Small intestine (tissue), 7 donors: ENCODE data around the gene OAS1. TPM values are rescaled to one million over a fixed set of nuclear protein-coding genes. Genes with fewer than 3 reads are reported as not detected.

ENCODE experiments used
- DNase-seq, 2 donors: peaks; one replicate each; pipeline versions ENCODE4 v3.0.0 to v3.0.0-alpha.2; 2013
- FAIRE-seq: peaks from 2 replicates; lab custom pipeline; 2012; peaks lifted over from hg19 to GRCh38; lab: Jason Lieb, UNC
- H3K27ac ChIP-seq, 3 donors: one replicate each; pipeline ENCODE4 v1.5.1; 2013; ENCODE audit warnings: low read length in 2 of 3, mild to moderate bottlenecking in 2 of 3, control low read depth in 1 of 3, inconsistent platforms in 1 of 3, low read depth in 1 of 3, moderate library complexity in 1 of 3
- H3K27me3 ChIP-seq, 3 donors: one replicate each; pipeline ENCODE4 v1.6.1; 2013; ENCODE audit warnings: low read length in 3 of 3, inconsistent platforms in 1 of 3; ENCODE audit not compliant: control insufficient read depth in 3 of 3, insufficient read depth in 3 of 3
- H3K36me3 ChIP-seq, 3 donors: one replicate each; pipeline ENCODE4 v1.6.1; 2013; ENCODE audit warnings: low read length in 3 of 3, inconsistent platforms in 1 of 3, low read depth in 1 of 3, mild to moderate bottlenecking in 1 of 3, moderate library complexity in 1 of 3; ENCODE audit not compliant: control insufficient read depth in 3 of 3, insufficient read depth in 2 of 3
- H3K4me1 ChIP-seq, 3 donors: one replicate each; pipeline ENCODE4 v1.6.1; 2013; ENCODE audit warnings: low read length in 2 of 3, inconsistent platforms in 1 of 3, low read depth in 1 of 3, mild to moderate bottlenecking in 1 of 3, moderate library complexity in 1 of 3; ENCODE audit not compliant: control insufficient read depth in 3 of 3, insufficient read depth in 2 of 3
- H3K4me3 ChIP-seq, 3 donors: one replicate each; pipeline ENCODE4 v1.5.1; 2013; ENCODE audit warnings: low read length in 3 of 3, control low read depth in 1 of 3, inconsistent platforms in 1 of 3, low read depth in 1 of 3, mild to moderate bottlenecking in 1 of 3, moderate library complexity in 1 of 3
- H3K9me3 ChIP-seq, 2 donors: one replicate each; pipeline ENCODE4 v1.6.1; 2013; ENCODE audit warnings: low read depth in 1 of 2, low read length in 1 of 2; ENCODE audit not compliant: control insufficient read depth in 2 of 2, insufficient read depth in 1 of 2
- WGBS, 3 donors: extraction: QIAGEN DNeasy Blood & Tissue Kit; methylation state at CpG; one replicate each; pipeline ENCODE4 v1.1.7; 2013; 5-methylcytosine and 5-hydroxymethylcytosine counted together
- polyA plus RNA-seq, 4 donors: library from polyadenylated mRNA; stranded (reverse) in 3 of 4; unstranded in 1 of 4; fragments of 200-250 nt in 3 of 4; fragments of 120-200 nt in 1 of 4; gene quantifications; one replicate each; pipeline versions ENCODE4 v1.2.1 to v1.2.3, GENCODE V29; 2013
- donor health status: healthy with polysubstance abuse.
- donor health status: control.
- donor health status: control.
- donor health status: Bipolar disorder and iron deficiency.
- donor health status: healthy.

OAS1 gene
- polyA plus RNA-seq, 4 donors: 21.3 to 66.9 (median 38.6) TPM

DNA sequence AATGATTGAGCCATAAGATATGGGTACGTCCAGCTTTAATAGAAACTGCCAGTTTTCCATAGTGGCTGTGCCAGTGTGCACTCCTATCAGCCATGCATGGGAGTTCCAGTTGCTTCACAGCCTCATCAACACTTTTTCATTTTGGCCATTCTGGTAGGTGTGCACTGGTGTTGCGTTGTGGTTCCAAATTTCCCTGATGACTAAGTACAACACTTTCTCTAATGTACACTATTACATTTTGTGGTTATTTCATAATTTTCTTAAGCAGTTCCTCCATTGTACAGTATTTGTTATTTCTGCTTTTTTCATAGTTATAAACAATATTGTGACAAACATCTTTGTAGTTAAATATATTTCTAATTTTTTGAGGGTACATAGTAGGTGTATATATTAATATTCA is 21.5 kb upstream of the OAS1 start:
- H3K4me3 ChIP-seq: no peak overlapping the region
- H3K4me1 ChIP-seq: no peaks in the 10 kb centered on the region
- FAIRE-seq (no peak), DNase-seq (no peak)
- peaks cover 0 to 3% (median 2%) of the 10 kb centered on the region in 3 donors for H3K27me3 ChIP-seq
- H3K36me3 ChIP-seq: no peaks in the 10 kb centered on the region
- no peak overlapping the region for H3K27ac ChIP-seq
- peaks cover 0 to 2% of the 10 kb centered on the region in 2 donors for H3K9me3 ChIP-seq
- WGBS, 3 donors: 38 to 79% (median 65%) methylated on average over 2 of the region's 2 CpGs

DNA sequence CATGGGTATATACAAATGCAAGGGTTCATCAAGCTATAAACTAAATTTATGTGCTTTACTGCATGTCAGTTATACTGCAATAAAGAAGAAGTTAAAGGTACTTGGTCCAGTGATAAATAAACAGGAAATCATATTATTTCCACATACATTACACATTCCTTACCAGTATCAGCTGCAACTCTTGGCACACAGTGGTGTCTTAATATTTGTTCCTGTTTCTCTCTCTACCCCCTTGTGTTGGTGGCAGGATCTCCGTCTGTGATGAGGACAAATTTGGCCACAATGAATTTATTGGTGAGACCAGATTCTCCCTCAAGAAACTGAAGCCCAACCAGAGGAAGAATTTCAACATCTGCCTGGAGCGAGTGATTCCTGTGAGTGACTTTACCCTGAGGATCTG is 19.2 kb upstream of the OAS1 start:
- H3K27me3 ChIP-seq: peaks cover 0 to 2% (median 0%) of the 10 kb centered on the region in 3 donors
- no peak for DNase-seq

DNA sequence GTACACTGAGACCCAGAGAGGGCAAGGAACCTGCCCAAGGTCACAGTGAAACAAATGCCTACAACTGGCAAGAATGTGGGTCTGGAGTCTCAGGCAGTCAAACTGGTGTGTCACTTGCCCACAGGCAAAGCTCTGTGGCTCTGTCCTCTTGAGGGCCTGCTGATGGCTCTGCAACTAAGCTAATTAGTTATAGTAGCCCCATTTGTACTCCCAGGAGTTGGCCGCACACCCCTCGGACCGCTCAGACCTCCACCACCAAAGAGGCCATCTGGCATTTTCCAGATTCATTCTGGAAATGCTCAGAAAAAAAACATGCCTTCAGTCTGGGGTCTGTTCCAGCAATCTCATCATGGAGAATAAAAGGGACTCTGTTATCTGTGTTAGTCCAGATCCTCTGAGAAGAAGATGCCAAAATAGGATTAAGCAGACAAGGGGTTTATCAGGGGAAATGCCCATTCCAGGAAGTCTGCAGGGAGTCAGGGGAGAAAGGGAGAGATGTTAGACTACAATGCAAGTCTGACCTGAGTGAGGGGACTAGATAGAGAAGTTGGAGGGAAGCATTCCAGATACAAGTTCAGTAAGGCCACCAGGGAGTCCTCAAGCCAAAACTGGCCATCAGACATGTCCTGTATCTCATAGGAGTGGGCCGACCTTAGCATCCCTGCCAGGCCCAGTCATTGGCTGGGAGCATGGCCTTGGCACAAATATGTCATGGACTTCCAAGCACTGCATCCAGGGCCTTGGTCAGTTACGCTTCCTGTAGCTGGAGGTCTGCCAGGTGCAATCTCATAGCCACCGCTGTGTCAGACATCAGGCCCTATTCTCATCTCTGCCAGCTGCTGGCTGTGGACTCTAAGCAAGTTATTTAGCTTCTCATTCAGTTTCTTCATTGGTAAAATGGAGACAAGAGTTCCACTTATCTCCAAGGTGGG is 15.4 kb upstream of the OAS1 start:
- H3K27ac ChIP-seq: no peak overlapping the region
- no peaks in the 10 kb centered on the region for H3K4me1 ChIP-seq
- H3K4me3 ChIP-seq: no peak overlapping the region
- FAIRE-seq (no peak), DNase-seq (no peak)
- H3K36me3 ChIP-seq: no peaks in the 10 kb centered on the region
- no peaks in the 10 kb centered on the region for H3K27me3 ChIP-seq
- 67 to 75% (median 69%) methylated on average over 6 of the region's 6 CpGs for WGBS, 3 donors
- H3K9me3 ChIP-seq: no peaks in the 10 kb centered on the region

More for the DNA sequence above, 19.2 kb upstream of the OAS1 start:
- Histone ChIP-seq H3K4me3 (no peak overlapping the region), H3K27ac (no peak overlapping the region), H3K36me3 (no peaks in the 10 kb centered on the region), H3K9me3 (peaks cover 0 to 2% of the 10 kb centered on the region in 2 donors), H3K4me1 (no peaks in the 10 kb centered on the region)
- no peak for FAIRE-seq
- WGBS, 3 donors: 37 to 43% (median 42%) methylated on average over 2 of the region's 2 CpGs

DNA sequence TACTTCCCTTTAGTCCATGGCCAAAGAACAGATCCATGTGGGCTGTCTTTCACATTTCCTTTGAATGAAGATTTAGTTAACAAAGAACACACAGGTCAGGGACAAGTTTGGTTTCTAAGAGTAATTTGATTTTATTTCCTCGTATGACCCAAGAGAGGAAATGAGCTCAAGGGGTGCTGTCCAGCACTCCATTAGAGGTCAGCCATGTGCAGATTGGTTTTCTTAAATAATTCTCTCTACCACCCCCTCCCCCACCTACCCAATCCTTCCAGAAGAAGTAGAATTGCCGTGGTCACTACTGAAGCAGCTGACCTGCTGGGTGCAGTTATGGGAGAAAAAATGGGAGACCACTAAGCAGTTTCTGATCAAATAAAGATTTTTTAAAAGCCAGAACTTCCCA is 13.9 kb upstream of the OAS1 start:
- Histone ChIP-seq H3K27ac (no peak overlapping the region), H3K27me3 (peaks cover 0 to 2% (median 0%) of the 10 kb centered on the region in 3 donors), H3K9me3 (no peaks in the 10 kb centered on the region), H3K36me3 (no peaks in the 10 kb centered on the region), H3K4me1 (no peaks in the 10 kb centered on the region), H3K4me3 (no peak overlapping the region)
- FAIRE-seq: no peak
- no peak for DNase-seq
- whole genome bisulfite sequencing, 3 donors: 24 to 35% (median 32%) methylated on average over 2 of the region's 2 CpGs

DNA sequence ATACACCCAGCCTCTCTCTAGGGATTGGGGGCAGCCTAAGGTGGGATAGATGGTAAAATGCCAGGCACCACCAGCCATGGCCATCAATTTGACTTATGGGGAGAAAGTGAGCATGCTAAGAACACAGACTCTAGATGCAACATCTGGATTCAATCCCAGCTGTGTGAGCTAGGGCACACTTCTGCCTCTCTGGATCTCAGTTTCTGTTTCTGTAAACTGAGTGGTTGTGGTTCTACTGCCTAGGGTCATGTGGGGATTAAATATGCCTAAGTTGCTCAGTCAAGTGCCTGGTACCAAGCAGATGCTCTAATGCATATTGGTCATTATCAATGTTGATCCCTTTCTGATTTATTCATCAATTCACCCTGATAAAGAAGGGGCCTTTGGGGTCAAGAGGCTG is 12.6 kb upstream of the OAS1 start:
- Histone ChIP-seq H3K4me1 (no peaks in the 10 kb centered on the region), H3K36me3 (no peaks in the 10 kb centered on the region), H3K9me3 (no peaks in the 10 kb centered on the region), H3K4me3 (no peak overlapping the region), H3K27me3 (peaks cover 0 to 4% (median 0%) of the 10 kb centered on the region in 3 donors), H3K27ac (no peak overlapping the region)
- FAIRE-seq (no peak), DNase-seq (no peak)

DNA sequence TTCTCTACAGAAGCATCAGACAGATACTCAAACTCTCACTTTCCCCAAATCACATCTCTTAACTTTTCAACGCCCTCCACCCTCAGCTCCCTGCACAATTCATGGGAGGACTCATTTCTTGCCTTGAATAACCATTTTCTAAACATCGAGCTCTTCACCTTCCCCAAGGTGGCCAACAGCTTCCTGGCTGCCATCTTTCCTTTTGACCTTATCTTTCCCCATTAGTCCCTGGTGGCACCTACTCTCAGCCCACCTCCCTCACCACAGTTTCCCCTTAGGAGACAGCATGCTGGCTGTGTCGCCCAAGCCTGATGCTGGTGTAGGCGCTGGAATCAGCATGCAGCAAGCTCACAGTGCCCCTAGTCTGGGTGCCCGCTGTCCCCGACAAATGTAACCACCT is 8.4 kb upstream of the OAS1 start:
- FAIRE-seq (no peak), DNase-seq (no peak)
- no peaks in the 10 kb centered on the region for H3K36me3 ChIP-seq
- no peaks in the 10 kb centered on the region for H3K9me3 ChIP-seq
- WGBS, 3 donors: 89 to 94% (median 92%) methylated on average over 6 of the region's 6 CpGs
- H3K4me3 ChIP-seq: no peak overlapping the region
- no peak overlapping the region for H3K27ac ChIP-seq
- no peaks in the 10 kb centered on the region for H3K4me1 ChIP-seq
- peaks cover 0 to 4% (median 0%) of the 10 kb centered on the region in 3 donors for H3K27me3 ChIP-seq

DNA sequence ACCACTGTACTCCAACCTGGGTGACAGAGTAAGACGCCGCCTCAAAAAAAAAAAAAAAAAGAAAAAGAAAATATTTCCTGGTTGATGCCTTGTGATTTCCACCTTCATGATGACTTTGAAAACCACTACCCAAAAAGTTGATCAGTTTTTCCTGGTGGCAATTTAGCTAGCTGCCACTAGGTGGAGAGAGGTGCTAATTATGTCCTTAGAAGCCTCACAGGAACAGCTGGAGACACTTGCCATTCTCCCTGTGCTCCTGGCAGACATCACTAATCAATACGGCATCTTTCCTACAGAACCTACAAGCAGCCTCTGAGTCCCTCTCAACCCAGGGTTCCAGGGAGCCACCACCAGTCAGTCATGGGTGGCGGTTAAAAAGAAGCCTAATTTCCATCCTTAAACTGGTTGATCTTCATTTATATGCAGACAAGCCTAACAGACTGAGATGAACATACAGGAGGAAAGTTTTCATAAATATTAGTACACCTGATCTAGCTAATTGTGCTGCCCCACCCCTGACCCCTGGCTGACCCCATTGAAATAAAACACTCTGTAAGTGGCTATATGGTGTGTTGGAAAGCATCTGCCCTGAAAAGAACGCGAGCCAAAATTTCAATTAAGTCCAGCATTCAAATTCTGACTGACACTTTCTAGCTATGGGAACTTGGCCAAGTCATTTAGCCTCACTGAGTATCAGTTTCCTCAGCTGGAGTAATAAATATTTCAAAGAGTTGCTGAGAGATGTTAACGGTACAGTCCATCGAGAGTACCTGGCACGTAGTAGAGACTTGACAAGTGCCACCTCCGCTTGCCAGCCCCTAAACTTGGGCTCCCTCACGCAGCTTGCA is 6.2 kb upstream of the OAS1 start:
- Histone ChIP-seq H3K27me3 (peaks cover 0 to 4% (median 0%) of the 10 kb centered on the region in 3 donors), H3K9me3 (no peaks in the 10 kb centered on the region), H3K36me3 (no peaks in the 10 kb centered on the region), H3K27ac (peak overlapping the region in 2 of 3 donors; percentile 1 to 11), H3K4me3 (no peak overlapping the region), H3K4me1 (peaks cover 0 to 3% (median 2%) of the 10 kb centered on the region in 3 donors)
- no peak for FAIRE-seq
- 47 to 68% (median 56%) methylated on average over 11 of the region's 11 CpGs for WGBS, 3 donors
- DNase-seq: peak; percentile 64 to 78

DNA sequence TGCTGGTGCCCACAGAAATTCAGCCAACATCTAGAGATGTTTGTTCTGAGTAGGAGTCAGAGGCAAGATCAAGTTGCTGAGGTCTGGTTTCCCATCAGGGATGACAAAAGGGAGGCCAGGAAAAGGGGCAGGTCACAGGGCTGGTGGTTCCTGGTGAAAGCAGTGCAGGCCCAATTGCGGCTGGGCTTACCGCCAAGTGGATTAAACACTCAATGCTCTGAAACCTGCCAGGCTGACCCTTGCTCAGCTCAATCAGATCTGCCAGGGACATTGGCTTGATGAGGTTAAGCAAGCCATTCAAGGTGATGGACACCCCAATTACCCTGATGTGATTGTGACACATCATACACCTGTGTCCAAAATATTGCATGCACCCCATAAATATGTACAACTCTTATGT is 5.5 kb upstream of the OAS1 start:
- peaks cover 0 to 4% (median 0%) of the 10 kb centered on the region in 3 donors for H3K27me3 ChIP-seq
- WGBS, 3 donors: 20 to 55% (median 35%) methylated on average over 2 of the region's 2 CpGs
- DNase-seq (peak; percentile 18 to 84), FAIRE-seq (no peak)
- no peaks in the 10 kb centered on the region for H3K36me3 ChIP-seq
- no peaks in the 10 kb centered on the region for H3K9me3 ChIP-seq
- no peak overlapping the region for H3K4me3 ChIP-seq
- H3K27ac ChIP-seq: peak overlapping the region in 2 of 3 donors; percentile 1 to 11
- H3K4me1 ChIP-seq: peaks cover 3 to 7% (median 7%) of the 10 kb centered on the region in 3 donors
